Measurements from ENCODE around the gene GNAO1. TPM values are rescaled to one million over a fixed set of nuclear protein-coding genes. Genes with fewer than 3 reads are reported as not detected.

The GNAO1 gene
- total RNA-seq, 1 donor from 2014 or later = 2.0 TPM

DNA sequence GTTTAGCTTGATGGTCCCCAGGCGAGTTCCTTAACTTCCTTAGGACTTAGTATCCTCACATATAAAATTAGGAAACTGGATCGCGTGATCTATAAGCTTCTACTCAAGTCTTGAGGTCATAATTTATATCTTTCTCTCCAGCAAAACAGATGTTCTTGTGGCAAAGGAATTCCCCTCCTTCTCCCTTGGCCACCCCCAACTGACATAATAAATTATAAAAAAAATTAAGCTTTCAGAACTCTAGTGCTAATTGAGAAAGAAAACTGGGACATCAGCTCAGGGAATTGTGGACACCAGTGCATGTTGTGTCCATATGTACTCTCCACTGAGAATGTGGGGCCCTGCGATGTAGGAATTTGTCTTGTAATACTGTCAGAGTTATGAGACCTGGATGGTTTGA is 13.5 kb downstream of the GNAO1 start:
- Mint-ChIP-seq H3K4me1 (peaks cover 5% of the 10 kb centered on the region), H3K27me3 (peaks cover 38% of the 10 kb centered on the region), H3K36me3 (ENCODE audit: low read depth) (no peaks in the 10 kb centered on the region), H3K27ac (no peak overlapping the region), H3K4me3 (no peak overlapping the region), H3K9me3 (no peaks in the 10 kb centered on the region)
- DNase-seq = no peak
- intact Hi-C loops (cut with micrococcal nuclease) = loop anchor here (5.0 to 10.0 kb wide), 2 partner anchors 110 to 163 kb away; no protein-coding TSS in a partner anchor

DNA sequence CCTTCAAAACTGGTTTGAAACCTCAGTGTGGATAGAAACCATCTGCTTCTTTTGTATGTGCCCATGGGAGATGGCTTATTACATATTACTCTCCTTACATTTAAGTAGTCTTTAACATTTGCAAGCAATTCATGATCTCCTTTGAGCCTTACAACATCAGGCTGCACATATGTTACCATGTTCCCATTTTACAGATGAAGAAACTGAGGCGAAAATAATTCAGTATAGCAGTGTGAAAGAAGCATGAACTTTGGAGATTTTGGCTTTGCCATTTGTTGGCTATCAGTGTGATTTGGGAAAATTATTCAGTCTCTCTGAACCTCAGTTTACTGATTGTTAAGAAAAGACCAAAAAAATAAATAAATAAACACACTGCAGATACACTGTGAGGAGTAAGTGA is 15.7 kb downstream of the GNAO1 start:
- intact Hi-C loops (cut with micrococcal nuclease) = loop anchor here (10.0 kb wide), 1 partner anchor 108 kb away; no protein-coding TSS in a partner anchor
- no peaks in the 10 kb centered on the region for H3K9me3 Mint-ChIP-seq
- no peak overlapping the region for H3K4me3 Mint-ChIP-seq
- peaks cover 2% of the 10 kb centered on the region for H3K4me1 Mint-ChIP-seq
- DNase-seq = no peak
- H3K36me3 Mint-ChIP-seq (ENCODE audit: low read depth) = no peaks in the 10 kb centered on the region
- no peak overlapping the region for H3K27ac Mint-ChIP-seq
- peaks cover 50% of the 10 kb centered on the region for H3K27me3 Mint-ChIP-seq

DNA sequence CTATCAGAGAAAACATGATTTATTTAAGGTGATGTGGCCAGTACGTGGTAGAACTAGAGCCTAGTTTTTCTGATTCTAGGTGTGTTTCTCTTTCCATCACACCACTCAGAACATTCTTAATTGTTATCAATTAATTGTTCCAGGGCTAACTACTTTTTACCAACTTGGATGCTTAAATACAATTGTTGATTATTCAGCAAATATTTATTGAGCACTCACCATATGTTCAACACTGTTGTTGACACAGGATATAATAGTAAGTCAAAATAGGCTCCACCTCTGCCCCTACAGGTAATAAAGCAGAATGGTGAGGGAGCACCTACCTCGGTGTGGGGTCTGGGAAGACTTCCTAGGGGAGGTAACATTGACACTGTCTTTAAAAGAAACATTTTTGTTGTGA is 16.1 kb downstream of the GNAO1 start:
- intact Hi-C loops (cut with micrococcal nuclease) = loop anchor here (10.0 kb wide), 1 partner anchor 107 kb away; no protein-coding TSS in a partner anchor

DNA sequence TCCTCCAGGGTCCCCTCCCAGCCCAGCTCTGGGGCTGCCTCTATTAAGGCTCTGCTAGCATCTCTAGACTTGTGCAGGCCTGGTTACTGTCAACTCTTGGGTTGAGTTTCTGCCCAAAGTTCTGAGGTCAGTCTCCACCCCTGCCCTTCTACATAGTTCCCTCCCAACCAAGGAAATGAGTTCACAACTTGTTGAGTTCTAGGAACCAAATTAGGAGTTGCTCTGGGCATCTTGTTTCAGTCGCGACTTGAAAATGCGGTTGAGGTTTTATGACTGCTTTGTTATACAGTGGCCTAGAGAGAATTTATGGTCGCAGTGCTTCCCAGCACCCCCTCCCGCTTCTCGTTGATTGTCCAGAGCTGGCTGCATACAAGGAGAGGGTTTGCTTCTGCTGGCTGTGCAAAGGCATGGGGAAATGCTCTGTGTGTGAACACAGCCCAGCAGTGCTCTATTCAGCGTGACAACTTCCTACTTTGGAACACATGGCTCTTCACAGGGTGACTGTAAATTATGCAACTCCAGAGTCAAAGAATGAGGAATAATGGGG is 20.2 kb downstream of the GNAO1 start:
- Mint-ChIP-seq H3K4me1 (peaks cover 2% of the 10 kb centered on the region), H3K9me3 (no peaks in the 10 kb centered on the region), H3K27ac (no peak overlapping the region), H3K4me3 (no peak overlapping the region), H3K36me3 (ENCODE audit: low read depth) (no peaks in the 10 kb centered on the region), H3K27me3 (peaks cover 70% of the 10 kb centered on the region)
- DNase-seq = no peak
- intact Hi-C loops (cut with micrococcal nuclease) = no loop called here

More for the DNA sequence above, 16.1 kb downstream of the GNAO1 start:
- Mint-ChIP-seq H3K9me3 (no peaks in the 10 kb centered on the region), H3K4me3 (no peak overlapping the region), H3K4me1 (peaks cover 2% of the 10 kb centered on the region), H3K27ac (no peak overlapping the region), H3K27me3 (peaks cover 52% of the 10 kb centered on the region), H3K36me3 (ENCODE audit: low read depth) (no peaks in the 10 kb centered on the region)
- DNase-seq = no peak

DNA sequence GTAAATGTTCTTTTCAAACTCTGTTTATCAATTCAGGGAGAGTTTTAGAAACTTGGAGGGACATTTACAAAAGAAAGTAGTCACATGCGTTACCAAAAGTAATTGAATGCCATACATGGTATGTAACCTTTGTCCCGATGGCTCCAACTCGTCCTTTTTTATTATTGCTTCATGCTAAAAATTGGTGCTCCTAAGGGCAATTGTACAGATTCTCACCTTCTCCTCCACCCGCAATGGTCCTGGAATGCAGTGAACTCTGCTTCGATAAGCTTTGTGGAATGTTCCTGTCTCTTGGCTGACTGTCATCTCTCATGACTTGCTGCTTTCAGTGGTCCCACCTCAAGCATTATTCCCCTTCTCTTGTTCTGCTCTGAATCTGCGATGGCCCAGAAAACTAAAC is 20.9 kb downstream of the GNAO1 start:
- Mint-ChIP-seq H3K36me3 (ENCODE audit: low read depth) (no peaks in the 10 kb centered on the region), H3K9me3 (no peaks in the 10 kb centered on the region), H3K4me3 (no peak overlapping the region), H3K27me3 (peaks cover 69% of the 10 kb centered on the region), H3K27ac (no peak overlapping the region), H3K4me1 (peaks cover 2% of the 10 kb centered on the region)
- DNase-seq = no peak
- intact Hi-C loops (cut with micrococcal nuclease) = no loop called here

DNA sequence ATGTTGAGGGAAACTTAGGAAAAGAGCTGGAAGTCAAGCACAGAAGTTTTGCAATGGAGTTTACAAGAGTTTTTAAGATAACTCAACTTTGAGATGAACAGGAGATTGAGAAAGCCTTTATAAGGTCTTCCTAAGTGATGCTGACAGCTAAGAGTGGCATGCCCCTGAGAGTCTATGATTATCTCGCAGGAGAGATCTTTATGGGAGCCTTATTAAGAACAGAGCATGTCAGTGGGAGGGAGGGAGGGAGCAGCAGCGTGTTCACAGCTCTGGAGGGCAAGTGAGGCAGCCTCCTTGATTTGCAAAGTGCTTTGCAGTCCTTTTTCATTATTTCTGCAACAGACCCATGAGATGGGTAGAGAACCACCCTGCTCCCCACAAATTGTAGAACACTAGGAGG is 30.7 kb downstream of the GNAO1 start:
- intact Hi-C loops (cut with micrococcal nuclease) = no loop called here
- DNase-seq = no peak
- Mint-ChIP-seq H3K4me3 (no peak overlapping the region), H3K9me3 (no peaks in the 10 kb centered on the region), H3K27me3 (peaks cover 48% of the 10 kb centered on the region), H3K36me3 (ENCODE audit: low read depth) (no peaks in the 10 kb centered on the region), H3K27ac (no peak overlapping the region), H3K4me1 (peaks cover 22% of the 10 kb centered on the region)

DNA sequence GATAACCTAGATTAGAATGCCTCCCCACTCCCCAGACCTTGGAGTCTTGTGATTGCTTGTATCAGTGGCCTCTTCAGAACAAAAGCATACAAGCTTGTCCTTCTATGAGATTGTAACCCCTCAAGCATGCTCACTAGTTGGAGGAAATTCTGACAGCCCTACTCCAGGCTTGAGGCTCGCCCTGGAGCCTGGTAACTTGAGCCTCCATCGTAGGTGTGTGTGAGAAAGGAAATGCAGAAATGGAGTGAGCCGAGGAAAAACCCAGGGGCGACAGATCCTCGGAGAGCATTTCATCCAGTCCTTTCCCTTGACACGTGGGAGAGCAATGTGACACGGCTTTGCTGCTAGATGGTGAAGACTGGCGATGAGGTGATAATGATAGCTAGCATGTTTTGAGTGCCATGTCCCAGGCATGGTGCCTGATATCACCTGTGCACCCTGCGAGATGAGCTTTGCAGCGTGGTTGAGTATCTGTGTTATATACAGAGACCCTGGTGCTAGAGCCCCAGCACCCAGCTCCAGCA is 31.2 kb downstream of the GNAO1 start:
- intact Hi-C loops (cut with micrococcal nuclease) = no loop called here
- Mint-ChIP-seq H3K4me1 (peaks cover 26% of the 10 kb centered on the region), H3K9me3 (no peaks in the 10 kb centered on the region), H3K36me3 (ENCODE audit: low read depth) (no peaks in the 10 kb centered on the region), H3K27me3 (peaks cover 42% of the 10 kb centered on the region), H3K4me3 (no peak overlapping the region), H3K27ac (no peak overlapping the region)
- DNase-seq = no peak

DNA sequence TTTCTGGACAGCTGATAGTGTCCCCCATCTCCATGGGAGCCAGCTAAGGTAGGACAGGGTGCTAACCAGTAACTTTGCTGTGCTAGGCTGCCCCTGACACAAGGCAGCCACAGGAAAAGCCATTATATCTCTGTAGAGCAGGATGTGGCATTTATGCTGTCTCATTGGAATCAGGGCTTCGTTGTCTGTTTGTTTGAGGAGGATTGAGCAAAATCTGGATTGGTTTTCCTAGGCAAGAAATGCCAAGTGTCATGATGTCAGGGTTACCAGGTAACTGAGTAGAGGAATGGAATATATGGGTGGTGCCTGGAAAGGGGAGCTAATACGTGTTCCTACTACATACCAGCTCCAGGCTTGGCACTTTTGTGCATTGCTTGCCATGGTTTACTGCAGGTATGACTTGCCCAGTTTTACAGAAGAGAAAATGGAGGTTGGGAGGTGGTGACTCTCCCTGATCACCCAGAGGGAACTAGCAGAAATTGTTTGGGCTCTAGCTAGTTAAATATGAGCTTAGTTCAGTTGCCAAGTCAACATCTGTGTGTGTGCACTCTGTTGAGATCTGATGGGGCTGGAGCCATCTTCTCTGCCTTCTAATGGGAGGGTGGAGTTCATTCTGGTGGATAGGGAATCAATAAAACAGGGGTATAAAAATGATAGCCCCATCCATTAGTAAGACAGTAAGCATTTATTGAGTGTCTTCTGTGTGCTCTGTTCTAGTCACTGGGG is 33.9 kb downstream of the GNAO1 start:
- DNase-seq = no peak
- H3K27me3 Mint-ChIP-seq = peaks cover 26% of the 10 kb centered on the region
- H3K36me3 Mint-ChIP-seq (ENCODE audit: low read depth) = no peaks in the 10 kb centered on the region
- peaks cover 29% of the 10 kb centered on the region for H3K4me1 Mint-ChIP-seq
- intact Hi-C loops (cut with micrococcal nuclease) = no loop called here
- H3K27ac Mint-ChIP-seq = no peak overlapping the region
- H3K9me3 Mint-ChIP-seq = no peaks in the 10 kb centered on the region
- H3K4me3 Mint-ChIP-seq = no peak overlapping the region

DNA sequence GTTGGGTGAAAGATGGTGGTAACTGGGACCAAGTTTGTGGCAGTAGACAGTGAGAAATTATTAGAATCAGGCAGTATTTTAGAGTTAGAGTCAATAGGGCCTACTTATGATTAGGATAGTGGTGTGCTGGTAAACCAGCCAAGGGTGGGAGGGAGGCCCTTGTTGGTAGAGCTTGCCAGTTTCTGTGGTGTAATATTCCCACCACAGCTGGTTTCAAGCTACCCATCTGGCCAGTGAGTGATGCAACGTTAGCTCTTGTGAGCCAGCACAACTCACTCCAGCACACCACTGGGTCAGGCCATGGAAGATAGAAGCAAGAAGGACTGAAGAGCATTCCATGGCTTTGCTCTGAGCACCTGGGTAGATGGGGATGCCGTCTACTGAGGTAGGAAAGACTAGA is 34.9 kb downstream of the GNAO1 start:
- Mint-ChIP-seq H3K9me3 (no peaks in the 10 kb centered on the region), H3K4me3 (no peak overlapping the region), H3K27ac (no peak overlapping the region), H3K4me1 (peaks cover 32% of the 10 kb centered on the region), H3K36me3 (ENCODE audit: low read depth) (no peaks in the 10 kb centered on the region), H3K27me3 (peaks cover 23% of the 10 kb centered on the region)
- intact Hi-C loops (cut with micrococcal nuclease) = no loop called here
- no peak for DNase-seq

DNA sequence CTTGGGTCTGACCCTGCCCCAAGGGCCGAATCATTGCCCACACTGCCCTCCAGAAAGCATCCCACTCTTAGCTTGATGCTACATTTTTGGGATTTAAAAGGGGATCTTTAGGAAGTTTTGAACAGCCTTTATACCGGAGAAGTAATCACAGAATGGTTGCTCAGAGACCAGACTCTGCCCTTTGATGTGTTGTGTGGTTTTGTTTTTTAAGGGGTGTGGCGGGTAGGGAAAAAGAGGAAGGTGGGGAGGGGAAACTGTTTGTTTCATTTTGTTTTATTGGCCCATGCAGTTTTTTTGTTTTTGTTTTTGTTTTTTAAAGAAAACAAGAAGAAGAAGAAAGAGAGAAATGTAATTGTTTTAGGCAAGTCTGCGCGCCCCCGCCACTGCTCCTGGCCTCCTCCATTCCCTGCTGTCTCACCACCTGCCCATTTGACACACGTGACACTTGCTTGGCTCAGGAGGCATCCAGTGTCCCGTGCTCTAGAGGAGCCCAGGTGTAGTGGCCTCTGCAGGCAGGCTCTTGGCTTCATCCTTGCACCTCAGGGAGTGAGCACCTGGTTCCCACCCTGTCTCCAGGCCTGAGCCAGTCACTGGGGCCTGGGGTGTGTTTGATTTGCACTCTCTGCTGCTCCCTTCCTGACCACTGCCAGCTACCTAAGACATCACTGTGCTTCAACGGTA is 35.7 kb downstream of the GNAO1 start:
- H3K27me3 Mint-ChIP-seq = peaks cover 19% of the 10 kb centered on the region
- H3K4me3 Mint-ChIP-seq = peak overlapping the region; percentile 53
- H3K27ac Mint-ChIP-seq = no peak overlapping the region
- intact Hi-C loops (cut with micrococcal nuclease) = no loop called here
- no peaks in the 10 kb centered on the region for H3K36me3 Mint-ChIP-seq (ENCODE audit: low read depth)
- DNase-seq = peak; percentile 81
- H3K4me1 Mint-ChIP-seq = peaks cover 32% of the 10 kb centered on the region
- no peaks in the 10 kb centered on the region for H3K9me3 Mint-ChIP-seq

DNA sequence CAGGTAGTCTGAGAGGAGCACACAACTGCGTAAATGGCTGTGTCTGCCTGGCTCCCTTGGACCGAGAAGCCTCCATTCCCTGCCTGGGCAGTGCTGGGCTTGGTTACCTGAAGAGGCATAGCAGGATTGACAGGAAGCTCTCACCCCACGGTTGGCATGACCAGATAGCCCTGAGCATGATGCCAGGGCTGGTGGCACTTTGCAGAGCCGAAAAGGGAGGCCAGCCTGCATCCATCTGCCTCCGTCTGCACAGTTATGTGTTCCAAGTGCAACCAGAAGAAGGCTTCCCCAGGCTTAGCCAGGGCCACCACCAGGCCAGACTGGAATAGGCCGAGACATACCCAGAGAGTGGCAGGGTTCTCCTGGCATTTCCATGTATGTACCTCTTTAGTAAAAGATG is 36.6 kb downstream of the GNAO1 start:
- Mint-ChIP-seq H3K27me3 (peaks cover 13% of the 10 kb centered on the region), H3K4me3 (no peak overlapping the region), H3K9me3 (no peaks in the 10 kb centered on the region), H3K36me3 (ENCODE audit: low read depth) (no peaks in the 10 kb centered on the region), H3K27ac (no peak overlapping the region), H3K4me1 (peaks cover 32% of the 10 kb centered on the region)
- no peak for DNase-seq
- intact Hi-C loops (cut with micrococcal nuclease) = no loop called here

DNA sequence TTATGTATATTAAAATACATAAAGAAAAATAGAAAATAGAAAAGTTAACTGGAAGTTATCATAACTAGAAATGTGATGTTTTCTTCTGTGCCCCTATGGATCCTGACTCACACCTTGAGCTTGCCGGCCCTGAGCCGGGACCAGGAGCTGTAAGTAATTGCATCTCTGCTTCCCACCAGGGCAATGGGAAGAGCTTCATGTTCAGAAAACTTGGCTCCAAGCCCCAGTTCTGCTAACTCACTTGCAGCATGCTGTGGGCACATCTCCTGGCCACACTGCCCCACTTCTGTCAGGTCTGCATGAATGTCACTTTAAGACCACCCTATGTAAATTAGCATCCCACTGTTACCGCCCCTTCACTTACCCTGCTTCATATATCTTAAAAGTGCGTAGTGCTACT is 37.2 kb downstream of the GNAO1 start:
- H3K27ac Mint-ChIP-seq = no peak overlapping the region
- H3K27me3 Mint-ChIP-seq = peaks cover 11% of the 10 kb centered on the region
- no peaks in the 10 kb centered on the region for H3K36me3 Mint-ChIP-seq (ENCODE audit: low read depth)
- no peaks in the 10 kb centered on the region for H3K9me3 Mint-ChIP-seq
- peaks cover 32% of the 10 kb centered on the region for H3K4me1 Mint-ChIP-seq
- DNase-seq = no peak
- H3K4me3 Mint-ChIP-seq = no peak overlapping the region
- intact Hi-C loops (cut with micrococcal nuclease) = no loop called here

DNA sequence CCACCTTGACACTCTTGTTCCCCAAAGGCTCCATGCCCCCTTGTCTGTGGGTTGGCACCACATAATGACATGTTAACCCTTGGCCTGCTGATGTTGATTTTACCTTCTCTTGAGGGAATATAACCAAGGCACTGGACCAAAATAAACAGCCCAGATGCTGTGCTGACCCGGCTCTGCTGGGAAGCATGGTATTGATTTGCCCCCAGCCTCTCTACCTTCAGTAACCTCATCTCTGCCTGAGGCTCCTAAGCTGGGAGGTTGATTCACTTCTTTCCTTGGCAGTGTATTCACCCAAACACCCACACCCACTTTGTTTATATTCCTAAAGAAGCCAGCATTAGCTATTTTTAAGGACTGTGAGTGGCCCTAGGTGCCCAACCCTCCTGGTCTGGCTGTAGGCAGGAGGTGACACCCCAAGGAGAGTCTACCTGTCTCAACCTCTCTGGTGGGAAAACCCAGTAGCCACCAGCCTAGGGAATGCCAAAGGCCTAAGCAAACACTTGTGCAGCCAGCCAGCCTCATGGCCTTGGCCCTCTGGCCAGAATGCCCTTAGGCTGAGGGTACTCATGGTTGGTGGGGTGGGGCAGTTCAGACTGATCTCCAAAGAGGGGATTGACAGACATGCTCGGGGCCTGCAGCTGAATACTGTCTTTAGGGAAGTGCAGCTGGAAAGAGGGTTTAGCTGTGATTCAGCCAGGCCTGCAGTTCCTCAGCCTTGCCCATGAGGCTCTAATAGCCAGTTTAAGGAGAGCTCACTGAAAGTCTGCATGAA is 42.7 kb downstream of the GNAO1 start:
- Mint-ChIP-seq H3K27me3 (peaks cover 18% of the 10 kb centered on the region), H3K4me1 (peaks cover 5% of the 10 kb centered on the region), H3K4me3 (no peak overlapping the region), H3K9me3 (no peaks in the 10 kb centered on the region), H3K27ac (no peak overlapping the region), H3K36me3 (ENCODE audit: low read depth) (no peaks in the 10 kb centered on the region)
- intact Hi-C loops (cut with micrococcal nuclease) = no loop called here
- no peak for DNase-seq
